Panc1 (cell line): ENCODE results near the gene ZNHIT3. TPM values are rescaled to one million over a fixed set of nuclear protein-coding genes. Genes with fewer than 3 reads are reported as not detected.

Source experiments
- ATAC-seq: fragments of 200-7000 bp; cut with Tn5 transposase; 2 replicates; pipeline ENCODE4 v1.9.1; 2020; ENCODE audit warnings: mild to moderate bottlenecking, moderate library complexity
- BruUV-seq: library from RNA; stranded (reverse); fragments of 400-500 nt; replicated peaks from 2 replicates; lab custom pipeline; 2021; lab: Mats Ljungman, UMichigan
- CTCF ChIA-PET: fragments of 300-600 bp; sonication (Branson Sonifier 250); formaldehyde crosslinking; loops from one replicate; lab custom pipeline; 2022; ENCODE audit warnings: antibody characterized with exemption; lab: Charles Lee
- POLR2A ChIA-PET: fragments of 300-600 bp; sonication (Branson Sonifier 250); formaldehyde crosslinking; loops from one replicate; lab custom pipeline; 2022; ENCODE audit warnings: antibody characterized with exemption; lab: Charles Lee
- DNase-seq: peaks from one replicate; pipeline ENCODE4 v3.0.0-alpha.2; 2010; ENCODE audit warnings: low read depth, low spot score
- H3K27ac ChIP-seq: 2 replicates; pipeline ENCODE4 v1.5.1; 2011; ENCODE audit warnings: mild to moderate bottlenecking, low read length, inconsistent platforms
- H3K27me3 ChIP-seq: fragments of 200-500 bp; sonication (Bioruptor generic); 2 replicates; pipeline ENCODE4 v1.6.0; 2014; ENCODE audit warnings: low read length, inconsistent platforms; ENCODE audit not compliant: control insufficient read depth, insufficient read depth
- H3K36me3 ChIP-seq: fragments of 200-500 bp; sonication (Bioruptor generic); 2 replicates; pipeline ENCODE4 v1.5.1; 2014; ENCODE audit warnings: inconsistent platforms, mild to moderate bottlenecking, low read length, moderate library complexity; ENCODE audit not compliant: control insufficient read depth, insufficient read depth
- H3K4me1 ChIP-seq: 2 replicates; pipeline ENCODE4 v1.5.1; 2011; ENCODE audit warnings: inconsistent platforms, mild to moderate bottlenecking, low read length, moderate library complexity; ENCODE audit not compliant: control insufficient read depth, insufficient read depth
- H3K4me3 ChIP-seq, 2 experiments: 2 replicates each; pipeline ENCODE4 v1.5.1; 2011 to 2012; ENCODE audit warnings: low read depth in 2 of 2, low read length in 2 of 2, mild to moderate bottlenecking in 2 of 2, inconsistent platforms in 1 of 2, moderate library complexity in 1 of 2
- H3K9me3 ChIP-seq: fragments of 200-500 bp; sonication (Bioruptor generic); 2 replicates; pipeline ENCODE4 v1.5.1; 2014; ENCODE audit warnings: low read depth, mild to moderate bottlenecking, inconsistent platforms, low read length, moderate library complexity; ENCODE audit not compliant: control insufficient read depth, insufficient read depth
- POLR2AphosphoS5 ChIP-seq: IDR thresholded peaks from 2 replicates; pipeline ENCODE4 v1.6.1; 2012; ENCODE audit warnings: mild to moderate bottlenecking, low read depth, low read length, moderate library complexity
- SIN3A ChIP-seq: IDR thresholded peaks from 2 replicates; pipeline ENCODE4 v1.6.1; 2012; ENCODE audit warnings: low read depth, mild to moderate bottlenecking, low read length, moderate library complexity, borderline replicate concordance; ENCODE audit not compliant: insufficient read depth
- TCF7L2 ChIP-seq: IDR thresholded peaks from 2 replicates; pipeline ENCODE4 v1.6.1; 2011; ENCODE audit warnings: mild to moderate bottlenecking, low read depth, low read length, inconsistent platforms
- in situ Hi-C: cut with HindIII; loops from 2 replicates; pipeline ENCODE4 v1.10.0; 2016; ENCODE audit warnings: low sequenced_read_pairs, low pct_unique_long_range_greater_than_20kb
- intact Hi-C: fragments of 100-400 bp; cut with micrococcal nuclease; formaldehyde crosslinking; loops from one replicate; pipeline ENCODE4 v1.10.0; 2022; ENCODE audit not compliant: unreplicated experiment
- total RNA-seq: library from RNA; stranded (reverse); gene quantifications from one replicate; pipeline ENCODE4 v1.2.1, GENCODE V29; 2021; ENCODE audit not compliant: unreplicated experiment
- TF ChIP-seq, protein P1 (sequence below): fragments of 450-650 bp; IDR thresholded peaks from 2 replicates; pipeline ENCODE4 v1.5.1; 2017; ENCODE audit warnings: mild to moderate bottlenecking
- TF ChIP-seq, protein P2 (sequence below), 2 experiments: IDR thresholded peaks; 2 replicates each; pipeline ENCODE4 v1.6.1; 2011 to 2012; ENCODE audit warnings: low read depth in 2 of 2, control low read depth in 1 of 2, low read length in 1 of 2, mild to moderate bottlenecking in 1 of 2, moderate library complexity in 1 of 2; ENCODE audit not compliant: insufficient read depth in 1 of 2

The ZNHIT3 gene
- total RNA-seq, 1 experiment from 2014 or later = 16.8 TPM

DNA sequence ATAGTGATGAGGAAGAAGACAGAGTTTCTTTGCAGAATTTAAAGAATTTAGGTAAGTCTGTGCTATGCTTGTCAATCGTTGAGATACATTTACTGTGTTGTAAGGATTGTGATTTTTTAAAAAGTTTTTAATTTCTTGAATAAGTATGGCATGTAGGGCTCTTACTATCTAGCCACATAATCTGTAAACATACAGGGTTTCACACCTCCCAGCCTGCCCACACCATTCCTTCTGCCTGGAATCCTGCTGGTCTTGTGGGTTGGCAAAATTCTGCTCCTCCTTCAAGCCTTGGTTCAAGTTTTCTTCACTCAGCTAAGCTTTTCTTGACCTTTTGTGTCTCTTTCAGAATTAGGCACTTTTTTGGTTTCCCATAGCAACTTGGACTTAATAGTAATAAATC lies 7.5 kb downstream of the ZNHIT3 start:
- in situ Hi-C loops (no loop called here), intact Hi-C loops (no loop called here)
- no peaks in the 10 kb centered on the region for H3K9me3 ChIP-seq
- ATAC-seq (no peak), DNase-seq (no peak)
- ChIA-PET POLR2A (no interaction called here), CTCF (no interaction called here)
- BruUV-seq = no TSS peak
- H3K36me3 ChIP-seq = peaks cover 16% of the 10 kb centered on the region
- no peak for TF ChIP-seq SIN3A
- TF ChIP-seq POLR2AphosphoS5 = no peak
- TF ChIP-seq, protein P1, sequence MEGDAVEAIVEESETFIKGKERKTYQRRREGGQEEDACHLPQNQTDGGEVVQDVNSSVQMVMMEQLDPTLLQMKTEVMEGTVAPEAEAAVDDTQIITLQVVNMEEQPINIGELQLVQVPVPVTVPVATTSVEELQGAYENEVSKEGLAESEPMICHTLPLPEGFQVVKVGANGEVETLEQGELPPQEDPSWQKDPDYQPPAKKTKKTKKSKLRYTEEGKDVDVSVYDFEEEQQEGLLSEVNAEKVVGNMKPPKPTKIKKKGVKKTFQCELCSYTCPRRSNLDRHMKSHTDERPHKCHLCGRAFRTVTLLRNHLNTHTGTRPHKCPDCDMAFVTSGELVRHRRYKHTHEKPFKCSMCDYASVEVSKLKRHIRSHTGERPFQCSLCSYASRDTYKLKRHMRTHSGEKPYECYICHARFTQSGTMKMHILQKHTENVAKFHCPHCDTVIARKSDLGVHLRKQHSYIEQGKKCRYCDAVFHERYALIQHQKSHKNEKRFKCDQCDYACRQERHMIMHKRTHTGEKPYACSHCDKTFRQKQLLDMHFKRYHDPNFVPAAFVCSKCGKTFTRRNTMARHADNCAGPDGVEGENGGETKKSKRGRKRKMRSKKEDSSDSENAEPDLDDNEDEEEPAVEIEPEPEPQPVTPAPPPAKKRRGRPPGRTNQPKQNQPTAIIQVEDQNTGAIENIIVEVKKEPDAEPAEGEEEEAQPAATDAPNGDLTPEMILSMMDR = no peak
- TF ChIP-seq TCF7L2 = no peak
- TF ChIP-seq, protein P2, sequence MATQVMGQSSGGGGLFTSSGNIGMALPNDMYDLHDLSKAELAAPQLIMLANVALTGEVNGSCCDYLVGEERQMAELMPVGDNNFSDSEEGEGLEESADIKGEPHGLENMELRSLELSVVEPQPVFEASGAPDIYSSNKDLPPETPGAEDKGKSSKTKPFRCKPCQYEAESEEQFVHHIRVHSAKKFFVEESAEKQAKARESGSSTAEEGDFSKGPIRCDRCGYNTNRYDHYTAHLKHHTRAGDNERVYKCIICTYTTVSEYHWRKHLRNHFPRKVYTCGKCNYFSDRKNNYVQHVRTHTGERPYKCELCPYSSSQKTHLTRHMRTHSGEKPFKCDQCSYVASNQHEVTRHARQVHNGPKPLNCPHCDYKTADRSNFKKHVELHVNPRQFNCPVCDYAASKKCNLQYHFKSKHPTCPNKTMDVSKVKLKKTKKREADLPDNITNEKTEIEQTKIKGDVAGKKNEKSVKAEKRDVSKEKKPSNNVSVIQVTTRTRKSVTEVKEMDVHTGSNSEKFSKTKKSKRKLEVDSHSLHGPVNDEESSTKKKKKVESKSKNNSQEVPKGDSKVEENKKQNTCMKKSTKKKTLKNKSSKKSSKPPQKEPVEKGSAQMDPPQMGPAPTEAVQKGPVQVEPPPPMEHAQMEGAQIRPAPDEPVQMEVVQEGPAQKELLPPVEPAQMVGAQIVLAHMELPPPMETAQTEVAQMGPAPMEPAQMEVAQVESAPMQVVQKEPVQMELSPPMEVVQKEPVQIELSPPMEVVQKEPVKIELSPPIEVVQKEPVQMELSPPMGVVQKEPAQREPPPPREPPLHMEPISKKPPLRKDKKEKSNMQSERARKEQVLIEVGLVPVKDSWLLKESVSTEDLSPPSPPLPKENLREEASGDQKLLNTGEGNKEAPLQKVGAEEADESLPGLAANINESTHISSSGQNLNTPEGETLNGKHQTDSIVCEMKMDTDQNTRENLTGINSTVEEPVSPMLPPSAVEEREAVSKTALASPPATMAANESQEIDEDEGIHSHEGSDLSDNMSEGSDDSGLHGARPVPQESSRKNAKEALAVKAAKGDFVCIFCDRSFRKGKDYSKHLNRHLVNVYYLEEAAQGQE (IDR thresholded peaks at IDR 0.05; ENCODE audit: insufficient read depth in 1 of 2, low read depth in 2 of 2, low read length in 1 of 2) = no peak
- H3K4me1 ChIP-seq = no peaks in the 10 kb centered on the region
- no peaks in the 10 kb centered on the region for H3K27me3 ChIP-seq
- no peak overlapping the region for H3K27ac ChIP-seq
- no peak overlapping the region for H3K4me3 ChIP-seq

DNA sequence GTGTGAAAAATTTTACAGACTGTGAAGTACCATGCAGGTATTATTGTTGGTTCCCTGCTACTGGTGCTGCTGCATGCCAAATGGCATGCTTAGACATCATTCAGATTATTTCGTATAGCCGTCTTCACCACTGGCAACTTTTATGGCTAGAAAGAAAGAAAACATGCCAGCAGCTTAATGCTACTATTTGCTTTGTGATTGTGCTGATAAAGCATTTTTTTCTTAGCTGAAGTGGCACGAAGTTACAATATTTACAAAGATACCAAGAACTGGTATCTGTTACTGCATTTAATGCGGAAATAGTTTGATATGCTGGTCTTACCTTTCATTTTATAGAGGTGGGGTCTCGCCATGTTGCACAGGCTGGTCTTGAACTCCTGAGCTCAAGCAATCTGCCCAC lies 8.2 kb downstream of the ZNHIT3 start:
- TF ChIP-seq SIN3A (no peak), POLR2AphosphoS5 (no peak), TCF7L2 (no peak)
- TF ChIP-seq, protein P1 = no peak
- TF ChIP-seq, protein P2 (IDR thresholded peaks at IDR 0.05; ENCODE audit: insufficient read depth in 1 of 2, low read depth in 2 of 2, low read length in 1 of 2) = no peak
- POLR2A ChIA-PET = no interaction called here
- intact Hi-C loops = no loop called here

More for the DNA sequence above, 8.2 kb downstream of the ZNHIT3 start:
- no TSS peak for BruUV-seq
- no peak overlapping the region for H3K27ac ChIP-seq
- no peak for DNase-seq
- no peaks in the 10 kb centered on the region for H3K4me1 ChIP-seq
- ATAC-seq = no peak
- peaks cover 17% of the 10 kb centered on the region for H3K36me3 ChIP-seq
- no peak overlapping the region for H3K4me3 ChIP-seq
- H3K9me3 ChIP-seq = no peaks in the 10 kb centered on the region
- in situ Hi-C loops = no loop called here
- H3K27me3 ChIP-seq = no peaks in the 10 kb centered on the region
- CTCF ChIA-PET = no interaction called here
